HCT116 (cell line): Measurements from ENCODE around the gene CARD9. TPM values are rescaled to one million over a fixed set of nuclear protein-coding genes. Genes with fewer than 3 reads are reported as not detected.

ENCODE experiments used
- ATAC-seq: fragments of 200-7000 bp; cut with Tn5 transposase; 2 replicates; pipeline ENCODE4 v1.9.1; 2020; ENCODE audit warnings: mild to moderate bottlenecking, moderate library complexity
- BruUV-seq: library from RNA; stranded (reverse); fragments of 400-500 nt; replicated peaks from 2 replicates; lab custom pipeline; 2021; lab: Mats Ljungman, UMichigan
- CTCF ChIA-PET: fragments of 300-600 bp; sonication (Branson Sonifier 250); formaldehyde crosslinking; loops from one replicate; lab custom pipeline; 2021; ENCODE audit warnings: antibody characterized with exemption; lab: Charles Lee
- POLR2A ChIA-PET: fragments of 300-600, 350-600 bp; sonication (Branson Sonifier 250); formaldehyde crosslinking; loops from one replicate; lab custom pipeline; 2021; ENCODE audit warnings: antibody characterized with exemption; lab: Charles Lee
- RAD21 ChIA-PET, 2 experiments: fragments of 300-600 bp; sonication (Branson Sonifier 250); formaldehyde crosslinking; loops; one replicate each; lab custom pipeline; 2023; ENCODE audit warnings: low total read pairs in 2 of 2; ENCODE audit not compliant: uncharacterized antibody in 2 of 2, unreplicated experiment in 2 of 2, low non-redundant PET in 1 of 2; lab: Charles Lee
- DNase-seq: peaks from one replicate; pipeline ENCODE4 v3.0.0-alpha.2; 2010; ENCODE audit warnings: low read depth, low spot score
- H2AFZ ChIP-seq: fragments of 200-600 bp; shearing (Covaris generic), sonication (generic); 2 replicates; pipeline ENCODE4 v1.6.1; 2017; ENCODE audit warnings: low read depth, mixed run types, mixed read lengths, antibody characterized with exemption, low read length; ENCODE audit not compliant: poor library complexity, severe bottlenecking
- H3K27ac ChIP-seq: 2 replicates; pipeline ENCODE4 v1.5.1; 2012; ENCODE audit warnings: low read depth, low read length
- H3K27me3 ChIP-seq: fragments of 200-600 bp; sonication (generic); 2 replicates; pipeline ENCODE4 v1.6.1; 2016; ENCODE audit warnings: mixed run types, low read length, mixed read lengths; ENCODE audit not compliant: insufficient read depth
- H3K36me3 ChIP-seq, 2 experiments: fragments of 200-500 bp in 1 of 2; fragments of 200-600 bp in 1 of 2; sonication (Bioruptor generic) in 1 of 2; sonication (generic) in 1 of 2; 2 replicates each; pipeline versions ENCODE4 v1.5.1 to v1.6.1; 2014 to 2016; ENCODE audit warnings: low read length in 2 of 2, inconsistent platforms in 1 of 2, mixed read lengths in 1 of 2, mixed run types in 1 of 2; ENCODE audit not compliant: insufficient read depth in 2 of 2, control insufficient read depth in 1 of 2
- H3K4me1 ChIP-seq, 2 experiments: fragments of 200-600 bp in 1 of 2; sonication (generic) in 1 of 2; 2 replicates each; pipeline versions ENCODE4 v1.5.1 to v1.6.1; 2012 to 2017; ENCODE audit warnings: low read length in 2 of 2, inconsistent platforms in 1 of 2, mild to moderate bottlenecking in 1 of 2, mixed read lengths in 1 of 2, mixed run types in 1 of 2, moderate library complexity in 1 of 2; ENCODE audit not compliant: insufficient read depth in 2 of 2, control insufficient read depth in 1 of 2
- H3K4me2 ChIP-seq: fragments of 200-600 bp; sonication (generic); 2 replicates; pipeline ENCODE4 v1.6.1; 2017; ENCODE audit warnings: mixed run types, low read length, mixed read lengths
- H3K4me3 ChIP-seq, 2 experiments: fragments of 200-600 bp in 1 of 2; sonication (generic) in 1 of 2; replicated peaks in 1 of 2; 2 replicates each; pipeline ENCODE4 v1.5.1; 2011 to 2016; ENCODE audit warnings: low read length in 2 of 2, control low read depth in 1 of 2, low read depth in 1 of 2, mild to moderate bottlenecking in 1 of 2, mixed read lengths in 1 of 2, mixed run types in 1 of 2
- H3K79me2 ChIP-seq: fragments of 200-600 bp; sonication (generic); 2 replicates; pipeline ENCODE4 v1.6.1; 2017; ENCODE audit warnings: mild to moderate bottlenecking, mixed run types, low read length, moderate library complexity, mixed read lengths; ENCODE audit not compliant: insufficient read depth
- H3K9ac ChIP-seq: fragments of 200-600 bp; sonication (generic); 2 replicates; pipeline ENCODE4 v1.6.1; 2016; ENCODE audit warnings: low read length, mixed read lengths
- H3K9me2 ChIP-seq: fragments of 200-600 bp; sonication (generic), shearing (Covaris generic); 2 replicates; pipeline ENCODE4 v1.6.1; 2017; ENCODE audit warnings: mixed run types, mild to moderate bottlenecking, moderate library complexity; ENCODE audit not compliant: insufficient read depth
- H3K9me3 ChIP-seq, 2 experiments: fragments of 200-500 bp in 1 of 2; fragments of 200-600 bp in 1 of 2; sonication (Bioruptor generic) in 1 of 2; sonication (generic) in 1 of 2; 2 replicates each; pipeline ENCODE4 v1.6.1; 2014 to 2017; ENCODE audit warnings: low read length in 2 of 2, mixed read lengths in 2 of 2, inconsistent platforms in 1 of 2, low read depth in 1 of 2, mild to moderate bottlenecking in 1 of 2, mixed run types in 1 of 2, moderate library complexity in 1 of 2; ENCODE audit not compliant: control insufficient read depth in 1 of 2, insufficient read depth in 1 of 2
- H4K20me1 ChIP-seq: fragments of 200-600 bp; sonication (generic), shearing (Covaris generic); 2 replicates; pipeline ENCODE4 v1.6.1; 2017; ENCODE audit warnings: mixed run types, mild to moderate bottlenecking, moderate library complexity; ENCODE audit not compliant: insufficient read depth
- ATF3 ChIP-seq: IDR thresholded peaks from 2 replicates; pipeline ENCODE4 v1.6.1; 2012
- CBX3 ChIP-seq: IDR thresholded peaks from 2 replicates; pipeline ENCODE4 v1.6.1; 2012; ENCODE audit warnings: low read depth
- CEBPB ChIP-seq: IDR thresholded peaks from 2 replicates; pipeline ENCODE4 v1.6.1; 2012; ENCODE audit warnings: low read depth
- EGR1 ChIP-seq: IDR thresholded peaks from 2 replicates; pipeline ENCODE4 v1.6.1; 2012; ENCODE audit warnings: low read depth
- ELF1 ChIP-seq: IDR thresholded peaks from 2 replicates; pipeline ENCODE4 v1.6.1; 2012; ENCODE audit warnings: low read depth, borderline replicate concordance
- EZH2 ChIP-seq: fragments of 200-600 bp; sonication (generic); IDR thresholded peaks from 2 replicates; pipeline ENCODE4 v1.6.1; 2017; ENCODE audit warnings: antibody characterized with exemption, mixed run types
- EZH2phosphoT487 ChIP-seq: fragments of 200-600 bp; IDR thresholded peaks from 2 replicates; pipeline ENCODE4 v1.6.1; 2018; ENCODE audit warnings: antibody characterized with exemption, borderline replicate concordance
- FOSL1 ChIP-seq: IDR thresholded peaks from 2 replicates; pipeline ENCODE4 v1.6.1; 2012; ENCODE audit warnings: low read depth
- JUND ChIP-seq: IDR thresholded peaks from 2 replicates; pipeline ENCODE4 v1.6.1; 2012
- MAX ChIP-seq: IDR thresholded peaks from 2 replicates; pipeline ENCODE4 v1.6.1; 2012
- POLR2A ChIP-seq: IDR thresholded peaks from 2 replicates; pipeline ENCODE4 v1.7.0; 2011; ENCODE audit warnings: borderline replicate concordance; ENCODE audit not compliant: insufficient read depth, insufficient read length; ENCODE audit errors: extremely low read depth
- POLR2AphosphoS5 ChIP-seq: IDR thresholded peaks from 2 replicates; pipeline ENCODE4 v1.6.1; 2011; ENCODE audit warnings: mild to moderate bottlenecking, low read depth, low read length, moderate library complexity
- RAD21 ChIP-seq: IDR thresholded peaks from 2 replicates; pipeline ENCODE4 v1.6.1; 2012; ENCODE audit warnings: low read depth, mild to moderate bottlenecking
- SRF ChIP-seq: IDR thresholded peaks from 2 replicates; pipeline ENCODE4 v1.6.1; 2012; ENCODE audit warnings: low read depth
- TCF7L2 ChIP-seq: IDR thresholded peaks from 2 replicates; pipeline ENCODE4 v1.7.0; 2011; ENCODE audit warnings: borderline replicate concordance, inconsistent platforms; ENCODE audit not compliant: insufficient read depth, insufficient read length; ENCODE audit errors: extremely low read depth
- YY1 ChIP-seq: IDR thresholded peaks from 2 replicates; pipeline ENCODE4 v1.6.1; 2011; ENCODE audit warnings: low read length, low read depth, moderate library complexity, mild to moderate bottlenecking; ENCODE audit not compliant: insufficient replicate concordance; ENCODE audit errors: extremely low read depth
- ZBTB33 ChIP-seq: IDR thresholded peaks from 2 replicates; pipeline ENCODE4 v1.6.1; 2011; ENCODE audit warnings: mild to moderate bottlenecking, low read length, moderate library complexity; ENCODE audit not compliant: insufficient replicate concordance; ENCODE audit errors: extremely low read depth
- ZFX ChIP-seq: fragments of 450-650 bp; IDR thresholded peaks from 2 replicates; pipeline ENCODE4 v1.6.1; 2017
- ZNF274 ChIP-seq: fragments of 200-500 bp; sonication (Bioruptor generic); IDR thresholded peaks from 2 replicates; pipeline ENCODE4 v1.6.1; 2014; ENCODE audit warnings: mild to moderate bottlenecking, low read depth, low read length, inconsistent platforms
- intact Hi-C: fragments of 100-400 bp; cut with micrococcal nuclease; formaldehyde crosslinking; loops from 2 replicates; pipeline ENCODE4 v1.10.0; 2022
- total RNA-seq: library from RNA; stranded (reverse); gene quantifications from one replicate; pipeline ENCODE4 v1.2.1, GENCODE V29; 2021; ENCODE audit not compliant: unreplicated experiment

Gene CARD9
- total RNA-seq, 1 experiment from 2014 or later = 1.2 TPM

GRCh38 chr9:136358016-136358415 is 15.5 kb downstream of the CARD9 start:
- Histone ChIP-seq H3K27me3 (no peaks in the 10 kb centered on the region), H3K27ac (no peak overlapping the region), H3K36me3 (no peaks in the 10 kb centered on the region; a peak in 1 of 4 replicates), H4K20me1 (no peaks in the 10 kb centered on the region), H3K9ac (no peak overlapping the region), H3K4me3 (no peak overlapping the region), H3K79me2 (no peaks in the 10 kb centered on the region), H3K4me2 (no peak overlapping the region), H3K4me1 (peaks cover 14 to 31% of the 10 kb centered on the region in 2 experiments), H3K9me2 (no peaks in the 10 kb centered on the region), H2AFZ (no peak overlapping the region), H3K9me3 (no peaks in the 10 kb centered on the region)
- DNase-seq (no peak), ATAC-seq (no peak)
- ChIA-PET RAD21 (no interaction called here), CTCF (no interaction called here), POLR2A (no interaction called here)
- no peak for TF ChIP-seq ATF3
- no peak for TF ChIP-seq CBX3
- TF ChIP-seq JUND = no peak
- TF ChIP-seq YY1 = no peak
- BruUV-seq = no TSS peak
- intact Hi-C loops = no loop called here

GRCh38 chr9:136357202-136357725 is 16.2 kb downstream of the CARD9 start:
- Histone ChIP-seq H3K9ac (no peak overlapping the region), H3K9me3 (no peaks in the 10 kb centered on the region), H3K4me2 (no peak overlapping the region), H3K4me3 (no peak overlapping the region), H2AFZ (no peak overlapping the region), H3K27ac (no peak overlapping the region), H3K79me2 (no peaks in the 10 kb centered on the region), H3K36me3 (no peaks in the 10 kb centered on the region; a peak in 1 of 4 replicates), H3K27me3 (no peaks in the 10 kb centered on the region), H3K9me2 (no peaks in the 10 kb centered on the region), H4K20me1 (no peaks in the 10 kb centered on the region), H3K4me1 (peaks cover 9 to 24% of the 10 kb centered on the region in 2 experiments; a peak in 3 of 4 replicates)
- POLR2A ChIA-PET = no interaction called here
- RAD21 ChIA-PET = no interaction called here
- no TSS peak for BruUV-seq
- CTCF ChIA-PET = no interaction called here
- intact Hi-C loops = no loop called here
- DNase-seq (no peak), ATAC-seq (no peak)
- TF ChIP-seq CEBPB = no peak
- no peak for TF ChIP-seq EGR1
- no peak for TF ChIP-seq RAD21
- TF ChIP-seq MAX = no peak
- TF ChIP-seq SRF = no peak
- no peak for TF ChIP-seq ZBTB33
- no peak for TF ChIP-seq TCF7L2
- TF ChIP-seq ZFX = no peak
- TF ChIP-seq ELF1 = no peak
- no peak for TF ChIP-seq ZNF274
- TF ChIP-seq FOSL1 = no peak
- TF ChIP-seq POLR2AphosphoS5 = no peak
- no peak for TF ChIP-seq EZH2phosphoT487
- TF ChIP-seq JUND = no peak
- no peak for TF ChIP-seq EZH2
- no peak for TF ChIP-seq POLR2A
- TF ChIP-seq CBX3 = no peak
